T-helper 2 cell (primary cell): ENCODE data around the gene PLP1.

Experiments
- DNase-seq, 5 experiments: peaks; one replicate each; pipeline versions ENCODE4 v3.0.0 to v3.0.0-alpha.2; 2012 to 2022

The PLP1 gene

DNA sequence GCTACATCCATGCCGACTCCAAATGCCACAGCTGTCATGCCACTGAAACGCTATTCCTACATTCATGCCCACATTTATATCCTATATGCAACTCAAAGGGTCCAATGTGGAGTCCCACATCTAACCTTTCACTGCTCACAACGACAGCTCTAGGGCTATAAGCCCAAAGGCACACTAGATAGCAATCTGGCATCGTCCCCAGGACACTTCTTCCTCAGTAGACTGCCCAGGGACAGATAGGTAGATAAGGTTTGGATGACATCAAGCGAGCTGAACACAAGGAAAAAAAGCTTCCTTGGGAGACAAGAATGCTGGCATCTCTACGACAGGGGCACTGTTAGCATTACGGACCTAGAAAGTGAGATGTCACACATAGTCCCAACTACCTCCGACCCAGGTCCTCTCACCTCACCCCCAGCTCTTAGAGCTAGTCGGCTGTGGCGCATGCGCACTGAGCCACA lies 54.7 kb downstream of the PLP1 start:
- peak in 2 of 5 experiments; percentile 43 to 73 for DNase-seq

DNA sequence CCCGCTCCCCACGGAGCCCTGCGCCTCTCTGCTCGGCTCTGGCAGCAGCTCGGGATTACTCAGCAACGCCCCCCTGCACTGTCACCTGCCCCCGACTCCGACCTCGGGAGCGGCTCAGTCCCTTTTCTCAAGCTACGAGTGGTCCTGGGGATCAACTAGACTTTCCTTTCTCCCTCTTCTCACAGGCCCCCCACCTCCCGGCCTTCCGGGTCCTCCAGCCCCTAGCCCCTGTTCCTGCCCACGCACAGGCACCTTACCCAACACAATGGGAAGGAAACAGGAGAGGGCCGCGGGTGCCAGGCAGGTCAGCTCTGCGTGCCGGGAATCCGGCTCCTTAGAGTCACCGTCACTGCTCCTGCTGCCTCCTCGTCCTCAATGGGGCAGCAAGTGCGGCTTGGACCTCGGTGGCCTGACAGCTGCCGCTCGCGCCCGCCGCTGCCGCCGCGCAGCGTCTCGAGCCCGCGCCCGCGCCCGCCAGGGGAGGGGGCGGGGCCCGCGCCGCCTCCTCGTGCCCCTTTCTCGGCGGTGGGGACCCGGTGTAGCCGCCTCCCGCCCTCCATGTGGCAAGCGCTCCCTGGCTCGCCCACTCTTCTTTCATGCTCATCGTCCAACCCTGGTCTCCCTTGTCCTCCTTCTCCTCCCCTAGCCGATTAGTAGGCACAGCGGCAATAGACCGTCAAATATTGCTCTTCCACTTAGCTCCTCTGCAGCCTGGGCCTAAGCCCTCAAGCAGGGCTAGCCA lies 55.3 kb downstream of the PLP1 start, which contains the start of gene RAB9B:
Gene RAB9B (minus strand): TSS at position 455 of the 742 bp plus-strand sequence. CDS start 6,473 bp downstream, outside the sequence.
- peak in 3 of 5 experiments; percentile 18 to 38 (median 36) for DNase-seq

DNA sequence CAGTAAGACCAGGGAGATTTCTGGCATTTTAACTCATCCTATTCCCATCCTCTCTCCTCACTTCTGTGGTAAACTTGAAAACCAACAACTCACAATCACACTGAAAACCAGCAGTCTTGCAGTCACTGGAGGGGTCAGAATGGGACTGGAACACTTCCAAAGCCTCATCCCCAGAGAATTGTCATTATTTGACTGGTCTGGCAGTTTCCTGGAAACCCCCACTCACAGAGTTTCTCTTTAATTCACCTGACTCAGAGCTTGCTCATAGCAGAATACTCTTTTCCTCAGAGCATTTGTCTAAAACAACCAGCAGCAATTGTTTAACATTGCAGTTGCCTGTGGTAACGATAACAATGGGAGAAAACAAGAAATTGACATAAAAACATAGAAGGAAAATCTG lies 62.8 kb downstream of the PLP1 start:
- no peak for DNase-seq
